Adrenal gland (tissue), 12 donors: ENCODE measurements around the gene ZNF428. TPM values are rescaled to one million over a fixed set of nuclear protein-coding genes. Genes with fewer than 3 reads are reported as not detected.

Experiments used
- DNase-seq, 7 donors: peaks; one replicate each; pipeline ENCODE4 v3.0.0-alpha.2; 2019 to 2020
- H3K27ac ChIP-seq, 5 donors: fragments of 200-600 bp; sonication (generic) in 4 of 5; 1 replicate in 3 of 5; 2 replicates in 2 of 5; pipeline versions ENCODE4 v1.5.1 to v1.8.0; 2016 to 2020; ENCODE audit warnings: mild to moderate bottlenecking in 1 of 5
- H3K27me3 ChIP-seq: fragments of 200-600 bp; 2 replicates; pipeline ENCODE4 v1.8.0; 2021
- H3K36me3 ChIP-seq, 2 donors: fragments of 200-600 bp; replicated peaks in 1 of 2; 1 replicate in 1 of 2; 2 replicates in 1 of 2; pipeline versions ENCODE4 v1.5.1 to v1.8.0; 2018 to 2022
- H3K4me1 ChIP-seq, 2 donors: fragments of 200-600 bp; replicated peaks in 1 of 2; 1 replicate in 1 of 2; 2 replicates in 1 of 2; pipeline versions ENCODE4 v1.5.1 to v1.8.0; 2018 to 2021
- H3K4me3 ChIP-seq, 4 donors: fragments of 200-600 bp; sonication (generic) in 3 of 4; one replicate each; pipeline ENCODE4 v1.5.1; 2016 to 2018
- H3K9me3 ChIP-seq, 3 donors: fragments of 200-600 bp; sonication (generic) in 1 of 3; replicated peaks in 1 of 3; 1 replicate in 2 of 3; 2 replicates in 1 of 3; pipeline versions ENCODE4 v1.5.1 to v1.8.0; 2016 to 2021
- POLR2A ChIP-seq, 2 donors: fragments of 450-650 bp; IDR thresholded peaks; one replicate each; pipeline ENCODE4 v1.6.1; 2017; ENCODE audit warnings: antibody characterized with exemption in 2 of 2, mild to moderate bottlenecking in 2 of 2, moderate library complexity in 1 of 2
- WGBS, 4 donors: extraction: QIAGEN DNeasy Blood & Tissue Kit in 2 of 4; methylation state at CpG; one replicate each; pipeline versions ENCODE4 v1.1.5 to v1.1.7; 2013 to 2017; 5-methylcytosine and 5-hydroxymethylcytosine counted together
- intact Hi-C, 2 donors: fragments of 100-400 bp; cut with DNase I; formaldehyde crosslinking; loops; one replicate each; pipeline versions ENCODE4 v1.14.1 to v1.15.0; 2022 to 2023
- polyA plus RNA-seq, 3 donors: library from polyadenylated mRNA; stranded (reverse); fragments of 200-250 nt in 2 of 3; fragments of 350-450 nt in 1 of 3; fragmentation: Illumina TruSeq in 1 of 3; extraction: RNeasy Lipid Tissue Mini Kit (QIAGEN cat#74804) in 1 of 3; gene quantifications; one replicate each; pipeline ENCODE4 v1.2.3, GENCODE V29; 2013 to 2014
- total RNA-seq, 9 donors: library from RNA; depleted of rRNA in 4 of 9; stranded (reverse); fragments of >200 nt in 4 of 9; fragments of 120-200 nt in 1 of 9; fragmentation: NEBNext Ultra II Directional in 1 of 9; extraction: Animal tissue kit (Norgen Biotek cat#: 25700) in 1 of 9; gene quantifications; one replicate each; pipeline versions ENCODE4 v1.1.0 to v1.2.4, GENCODE V29; 2013 to 2023
- TF ChIP-seq, protein P1 (sequence below), 6 experiments: fragments of 450-650 bp in 4 of 6; fragments of 200-600 bp in 2 of 6; sonication (generic) in 1 of 6; IDR thresholded peaks; 1 replicate in 5 of 6; 2 replicates in 1 of 6; pipeline versions ENCODE4 v1.5.1 to v1.8.0; 2016 to 2021; ENCODE audit warnings: antibody characterized with exemption in 6 of 6, mild to moderate bottlenecking in 2 of 6, moderate library complexity in 1 of 6
- donor health status: healthy with polysubstance abuse.
- donor health status: Bipolar disorder and iron deficiency.
- donor health status: DM: yes; HTN: yes; CAD: no.
- donor health status: DM: no; HTN: no; CAD: no.
- donor health status: DM: no; HTN: no; CAD: no.
- donor health status: DM: yes; HTN: yes; CAD: no.

Gene ZNF428
- total and polyA plus RNA-seq, 12 donors = 10.3 to 214 (median 58.8) TPM

DNA sequence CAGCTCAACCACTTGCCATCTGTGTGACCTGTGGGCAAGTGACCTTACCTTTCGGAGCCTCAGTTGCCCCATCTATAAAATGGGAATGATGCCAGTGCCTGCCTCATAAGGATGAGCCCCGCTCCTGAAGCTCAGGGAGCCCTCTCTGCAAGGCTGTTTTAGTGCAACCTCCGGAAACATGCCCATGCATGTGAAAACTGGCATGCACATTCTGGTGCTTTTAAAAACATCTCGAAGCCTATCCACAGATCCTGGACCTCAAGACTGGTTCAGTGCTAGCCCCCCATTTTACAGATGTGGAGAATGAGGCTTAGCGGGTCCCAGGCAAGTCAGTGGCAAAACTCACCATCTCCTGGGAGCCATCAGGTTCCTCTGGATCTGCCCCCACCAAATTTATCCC is 14.6 kb upstream of the ZNF428 start:
- no peaks in the 10 kb centered on the region for H3K27me3 ChIP-seq
- H3K4me1 ChIP-seq = peaks cover 12 to 22% of the 10 kb centered on the region in 2 donors
- H3K4me3 ChIP-seq = no peak overlapping the region
- no peaks in the 10 kb centered on the region for H3K36me3 ChIP-seq
- WGBS, 4 donors = 79 to 100% (median 87%) methylated on average over 4 to 5 of the region's 5 CpGs
- intact Hi-C loops = no loop called here
- TF ChIP-seq, protein P1, sequence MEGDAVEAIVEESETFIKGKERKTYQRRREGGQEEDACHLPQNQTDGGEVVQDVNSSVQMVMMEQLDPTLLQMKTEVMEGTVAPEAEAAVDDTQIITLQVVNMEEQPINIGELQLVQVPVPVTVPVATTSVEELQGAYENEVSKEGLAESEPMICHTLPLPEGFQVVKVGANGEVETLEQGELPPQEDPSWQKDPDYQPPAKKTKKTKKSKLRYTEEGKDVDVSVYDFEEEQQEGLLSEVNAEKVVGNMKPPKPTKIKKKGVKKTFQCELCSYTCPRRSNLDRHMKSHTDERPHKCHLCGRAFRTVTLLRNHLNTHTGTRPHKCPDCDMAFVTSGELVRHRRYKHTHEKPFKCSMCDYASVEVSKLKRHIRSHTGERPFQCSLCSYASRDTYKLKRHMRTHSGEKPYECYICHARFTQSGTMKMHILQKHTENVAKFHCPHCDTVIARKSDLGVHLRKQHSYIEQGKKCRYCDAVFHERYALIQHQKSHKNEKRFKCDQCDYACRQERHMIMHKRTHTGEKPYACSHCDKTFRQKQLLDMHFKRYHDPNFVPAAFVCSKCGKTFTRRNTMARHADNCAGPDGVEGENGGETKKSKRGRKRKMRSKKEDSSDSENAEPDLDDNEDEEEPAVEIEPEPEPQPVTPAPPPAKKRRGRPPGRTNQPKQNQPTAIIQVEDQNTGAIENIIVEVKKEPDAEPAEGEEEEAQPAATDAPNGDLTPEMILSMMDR (IDR thresholded peaks at IDR 0.05) = no peak
- TF ChIP-seq POLR2A (IDR thresholded peaks at IDR 0.05) = no peak
- H3K27ac ChIP-seq = peak overlapping the region in 2 of 5 donors; percentile 17 to 46
- no peaks in the 10 kb centered on the region for H3K9me3 ChIP-seq
- no peak for DNase-seq

DNA sequence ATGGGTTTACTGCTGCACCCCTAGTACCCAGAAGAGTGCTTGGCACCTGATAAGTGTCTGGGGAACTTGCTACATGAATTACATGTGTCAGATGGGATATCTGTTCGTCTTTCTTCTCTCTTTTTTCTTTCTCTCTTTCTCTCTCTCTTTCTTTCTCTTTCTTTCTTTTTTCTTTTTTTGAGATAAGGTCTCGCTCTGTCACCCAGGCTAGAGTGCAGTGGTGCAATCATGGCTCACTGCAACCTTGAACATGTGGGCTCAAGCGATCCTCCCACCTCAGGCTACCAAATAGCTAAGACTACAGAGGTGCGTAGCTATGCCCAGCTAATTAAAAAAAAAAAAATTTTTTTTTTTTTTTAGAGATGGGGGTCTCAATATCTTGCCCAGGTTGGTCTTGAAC is 14.1 kb upstream of the ZNF428 start:
- Histone ChIP-seq H3K27me3 (no peaks in the 10 kb centered on the region), H3K36me3 (no peaks in the 10 kb centered on the region), H3K27ac (peak overlapping the region in 4 of 5 donors; percentile 1 to 66 (median 42)), H3K4me1 (peaks cover 8 to 17% of the 10 kb centered on the region in 2 donors), H3K9me3 (no peaks in the 10 kb centered on the region), H3K4me3 (no peak overlapping the region)
- WGBS, 4 donors = 39 to 57% (median 50%) methylated on average over 4 of the region's 4 CpGs
- TF ChIP-seq, protein P1 (IDR thresholded peaks at IDR 0.05) = no peak
- TF ChIP-seq POLR2A (IDR thresholded peaks at IDR 0.05) = no peak
- intact Hi-C loops = no loop called here
- peak in 4 of 7 donors; percentile 42 to 67 (median 56) for DNase-seq

DNA sequence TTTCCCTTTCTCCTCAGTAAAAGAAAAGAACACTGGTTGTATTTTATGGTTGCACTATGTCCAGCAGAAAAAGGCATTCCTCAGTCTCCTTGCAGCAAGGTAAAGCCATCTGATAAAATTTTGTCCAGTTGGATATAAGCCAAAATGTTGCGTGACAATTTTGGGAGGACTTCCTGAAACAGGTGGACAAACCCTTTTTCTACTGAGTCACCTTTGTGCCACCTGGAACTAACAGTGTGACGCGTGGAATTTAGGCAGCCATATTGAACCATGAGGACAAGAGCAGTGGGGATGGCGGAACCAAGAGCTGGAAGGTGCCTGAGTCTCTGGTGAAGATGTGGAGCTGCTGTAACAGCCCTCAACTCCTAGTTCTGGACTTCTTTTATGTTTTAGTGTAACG is 12.1 kb upstream of the ZNF428 start:
- TF ChIP-seq, protein P1 (IDR thresholded peaks at IDR 0.05) = no peak
- no peak for TF ChIP-seq POLR2A (IDR thresholded peaks at IDR 0.05)
- Histone ChIP-seq H3K27ac (no peak overlapping the region), H3K4me3 (no peak overlapping the region), H3K36me3 (no peaks in the 10 kb centered on the region), H3K9me3 (no peaks in the 10 kb centered on the region), H3K4me1 (peaks cover 8 to 16% of the 10 kb centered on the region in 2 donors), H3K27me3 (no peaks in the 10 kb centered on the region)
- intact Hi-C loops = no loop called here
- WGBS, 4 donors = 85 to 93% (median 91%) methylated on average over 5 of the region's 5 CpGs
- no peak for DNase-seq

DNA sequence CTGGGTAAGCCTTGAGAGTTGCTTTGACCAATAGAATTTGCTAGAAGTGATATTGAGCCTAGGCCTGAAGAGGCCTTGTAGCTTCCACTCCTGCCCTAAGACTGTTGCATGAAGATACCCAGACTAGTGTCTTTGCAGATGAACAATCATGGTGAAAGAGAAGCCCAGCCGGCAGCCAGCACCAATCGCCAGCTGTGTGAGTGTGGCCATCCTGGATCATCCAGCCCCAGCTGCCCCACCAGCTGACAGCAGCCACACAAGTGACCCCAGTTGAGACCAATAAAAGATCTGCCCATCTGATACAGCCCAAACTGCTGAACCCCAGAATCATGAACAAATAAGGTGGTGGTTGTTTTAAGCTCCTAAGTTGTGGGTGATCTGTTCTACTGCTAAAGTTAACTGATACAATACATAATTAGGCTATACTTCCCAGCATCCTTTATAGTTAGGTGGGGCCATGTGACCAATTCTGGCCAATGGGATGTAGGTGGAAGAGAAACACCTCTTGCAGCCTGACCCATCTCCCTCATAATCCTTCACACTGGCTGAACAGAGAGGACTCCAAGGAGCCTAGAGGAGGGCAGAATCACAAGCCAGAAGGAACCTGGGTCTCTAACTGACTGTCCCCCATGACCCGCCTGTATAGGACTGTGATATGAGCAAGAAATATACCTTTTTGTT is 9.4 kb upstream of the ZNF428 start:
- Histone ChIP-seq H3K27me3 (no peaks in the 10 kb centered on the region), H3K4me1 (peaks cover 0 to 8% of the 10 kb centered on the region in 2 donors), H3K36me3 (no peaks in the 10 kb centered on the region), H3K9me3 (no peaks in the 10 kb centered on the region), H3K27ac (no peak overlapping the region), H3K4me3 (no peak overlapping the region)
- WGBS, 4 donors = 88 to 100% (median 95%) methylated on average over 1 to 3 of the region's 3 CpGs
- intact Hi-C loops = no loop called here
- TF ChIP-seq, protein P1 (IDR thresholded peaks at IDR 0.05) = no peak
- no peak for TF ChIP-seq POLR2A (IDR thresholded peaks at IDR 0.05)
- DNase-seq = no peak
